ENCODE results near the gene POMT1.

The POMT1 gene

GRCh38 chr9:131557855-131558548, 55.3 kb downstream of the POMT1 start:
- H3K9me3 ChIP-seq (ENCODE audit: insufficient read depth, low read length), result no peaks in the 10 kb centered on the region; the same call in 1 of the 2 replicates
- no peaks in the 10 kb centered on the region for H3K36me3 ChIP-seq (replicated peaks; ENCODE audit: low read depth, low read length)
- no peaks in the 10 kb centered on the region for H3K4me1 ChIP-seq (ENCODE audit: low read length)
- no peaks in the 10 kb centered on the region for H4K20me1 ChIP-seq (ENCODE audit: insufficient read depth, low read length)
- H3K4me3 ChIP-seq (ENCODE audit: low read length), result no peak overlapping the region
- H3K79me2 ChIP-seq (ENCODE audit: low read length), result no peaks in the 10 kb centered on the region
- no peak overlapping the region for H3K4me2 ChIP-seq (ENCODE audit: low read length)
- no peak overlapping the region for H3K9ac ChIP-seq (ENCODE audit: low read length)
- no peak overlapping the region for H3K27ac ChIP-seq (ENCODE audit: low read length)
- H2AFZ ChIP-seq (ENCODE audit: low read depth, low read length), result no peak overlapping the region
- H3K27me3 ChIP-seq (ENCODE audit: low read depth, low read length), result no peaks in the 10 kb centered on the region
- TF ChIP-seq, protein P1, sequence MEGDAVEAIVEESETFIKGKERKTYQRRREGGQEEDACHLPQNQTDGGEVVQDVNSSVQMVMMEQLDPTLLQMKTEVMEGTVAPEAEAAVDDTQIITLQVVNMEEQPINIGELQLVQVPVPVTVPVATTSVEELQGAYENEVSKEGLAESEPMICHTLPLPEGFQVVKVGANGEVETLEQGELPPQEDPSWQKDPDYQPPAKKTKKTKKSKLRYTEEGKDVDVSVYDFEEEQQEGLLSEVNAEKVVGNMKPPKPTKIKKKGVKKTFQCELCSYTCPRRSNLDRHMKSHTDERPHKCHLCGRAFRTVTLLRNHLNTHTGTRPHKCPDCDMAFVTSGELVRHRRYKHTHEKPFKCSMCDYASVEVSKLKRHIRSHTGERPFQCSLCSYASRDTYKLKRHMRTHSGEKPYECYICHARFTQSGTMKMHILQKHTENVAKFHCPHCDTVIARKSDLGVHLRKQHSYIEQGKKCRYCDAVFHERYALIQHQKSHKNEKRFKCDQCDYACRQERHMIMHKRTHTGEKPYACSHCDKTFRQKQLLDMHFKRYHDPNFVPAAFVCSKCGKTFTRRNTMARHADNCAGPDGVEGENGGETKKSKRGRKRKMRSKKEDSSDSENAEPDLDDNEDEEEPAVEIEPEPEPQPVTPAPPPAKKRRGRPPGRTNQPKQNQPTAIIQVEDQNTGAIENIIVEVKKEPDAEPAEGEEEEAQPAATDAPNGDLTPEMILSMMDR (IDR thresholded peaks at IDR 0.05; ENCODE audit: low read depth, low read length), result no peak
- TF ChIP-seq EZH2phosphoT487 (IDR thresholded peaks at IDR 0.05; ENCODE audit: low read depth), result no peak

- TF ChIP-seq EZH2phosphoT487 (IDR thresholded peaks at IDR 0.05; ENCODE audit: low read depth), result no peak
- TF ChIP-seq, protein P1 (IDR thresholded peaks at IDR 0.05; ENCODE audit: low read depth, low read length), result 0 out of 2 replicates have a peak, but pooled peaks have one; percentile 13
- Histone ChIP-seq H3K4me3 (ENCODE audit: low read length) (no peak overlapping the region), H3K4me1 (ENCODE audit: low read length) (no peaks in the 10 kb centered on the region), H3K9me3 (ENCODE audit: insufficient read depth, low read length) (no peaks in the 10 kb centered on the region; the same call in 1 of the 2 replicates), H4K20me1 (ENCODE audit: insufficient read depth, low read length) (no peaks in the 10 kb centered on the region), H3K27ac (ENCODE audit: low read length) (no peak overlapping the region), H3K27me3 (ENCODE audit: low read depth, low read length) (no peaks in the 10 kb centered on the region), H2AFZ (ENCODE audit: low read depth, low read length) (no peak overlapping the region), H3K79me2 (ENCODE audit: low read length) (no peaks in the 10 kb centered on the region), H3K9ac (ENCODE audit: low read length) (no peak overlapping the region), H3K4me2 (ENCODE audit: low read length) (no peak overlapping the region), H3K36me3 (replicated peaks; ENCODE audit: low read depth, low read length) (no peaks in the 10 kb centered on the region)
These were observed 56.8 kb downstream of the POMT1 start for GRCh38 chr9:131559421-131560000.

DNA sequence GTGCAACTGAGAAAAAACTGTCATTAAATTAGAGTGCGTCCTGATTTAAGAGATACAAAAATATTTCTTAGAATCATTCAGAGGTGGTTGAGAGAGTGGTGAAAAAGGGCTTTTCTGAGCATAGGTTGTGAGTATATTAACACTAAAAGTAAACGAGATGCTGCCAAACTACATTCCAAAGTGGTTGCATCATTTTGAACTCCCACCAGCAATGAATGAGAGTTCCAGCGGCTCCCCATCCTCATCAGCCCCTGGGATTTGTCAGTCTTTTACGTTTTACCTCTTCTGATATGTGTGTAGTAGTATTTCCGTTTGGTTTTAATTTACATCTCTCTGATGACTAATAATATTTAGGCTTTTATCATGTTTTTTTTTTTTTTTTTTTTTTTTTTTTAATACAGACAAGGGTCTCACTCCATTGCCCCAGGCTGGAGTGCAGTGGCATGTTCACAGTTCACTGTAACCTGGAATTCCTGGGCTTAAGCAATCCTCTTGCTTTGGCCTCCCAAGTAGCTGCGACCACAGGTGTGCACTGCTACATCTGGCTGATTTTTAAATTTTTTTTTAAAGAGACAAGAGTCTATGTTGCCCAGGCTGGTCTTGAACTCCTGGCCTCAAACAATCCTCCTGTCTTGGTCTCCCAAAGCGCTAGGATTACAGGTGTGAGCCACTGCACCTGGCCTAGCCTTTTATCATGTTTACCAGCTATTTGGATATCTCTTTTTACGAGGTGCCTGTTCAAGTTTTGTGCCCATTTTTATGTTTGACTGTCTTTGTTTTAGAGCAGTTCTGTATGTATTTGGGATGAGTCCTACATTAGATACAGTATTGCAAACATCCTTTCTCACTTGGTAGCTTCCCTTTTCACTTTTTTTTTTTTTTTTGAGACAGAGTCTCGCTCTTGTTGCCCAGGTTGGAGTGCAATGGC, 59.6 kb downstream of the POMT1 start:
- H4K20me1 ChIP-seq (ENCODE audit: insufficient read depth, low read length), result no peaks in the 10 kb centered on the region
- no peak overlapping the region for H2AFZ ChIP-seq (ENCODE audit: low read depth, low read length)
- TF ChIP-seq, protein P1 (IDR thresholded peaks at IDR 0.05; ENCODE audit: low read depth, low read length), result no peak
- TF ChIP-seq EZH2phosphoT487 (IDR thresholded peaks at IDR 0.05; ENCODE audit: low read depth), result no peak
- no peak overlapping the region for H3K9ac ChIP-seq (ENCODE audit: low read length)
- no peaks in the 10 kb centered on the region; the same call in 1 of the 2 replicates for H3K9me3 ChIP-seq (ENCODE audit: insufficient read depth, low read length)
- no peaks in the 10 kb centered on the region for H3K4me1 ChIP-seq (ENCODE audit: low read length)
- H3K27ac ChIP-seq (ENCODE audit: low read length), result no peak overlapping the region
- H3K79me2 ChIP-seq (ENCODE audit: low read length), result no peaks in the 10 kb centered on the region
- H3K27me3 ChIP-seq (ENCODE audit: low read depth, low read length), result no peaks in the 10 kb centered on the region
- H3K4me3 ChIP-seq (ENCODE audit: low read length), result no peak overlapping the region
- H3K4me2 ChIP-seq (ENCODE audit: low read length), result no peak overlapping the region
- peaks cover 7% of the 10 kb centered on the region for H3K36me3 ChIP-seq (replicated peaks; ENCODE audit: low read depth, low read length)

DNA sequence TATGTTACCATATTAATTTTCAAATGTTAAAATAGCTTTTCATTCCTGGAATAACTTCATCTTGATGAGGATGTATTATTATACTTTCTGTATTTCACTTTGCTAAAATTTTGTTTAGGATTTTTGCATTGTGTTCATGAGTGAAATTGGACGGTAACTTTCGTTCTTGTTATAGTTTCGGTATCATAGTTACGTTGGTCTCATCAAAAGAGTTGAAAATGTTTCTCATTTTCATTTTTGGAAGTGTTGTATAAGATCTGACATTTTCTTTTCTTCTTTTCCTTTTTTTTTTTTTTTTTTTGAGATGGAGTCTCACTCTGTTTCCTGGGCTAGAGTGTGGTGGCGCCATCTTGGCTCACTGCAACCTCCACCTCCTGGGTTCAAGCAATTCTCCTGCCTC, 62.7 kb downstream of the POMT1 start:
- no peak overlapping the region for H2AFZ ChIP-seq (ENCODE audit: low read depth, low read length)
- no peaks in the 10 kb centered on the region for H4K20me1 ChIP-seq (ENCODE audit: insufficient read depth, low read length)
- no peaks in the 10 kb centered on the region for H3K79me2 ChIP-seq (ENCODE audit: low read length)
- no peak overlapping the region for H3K4me3 ChIP-seq (ENCODE audit: low read length)
- TF ChIP-seq, protein P1 (IDR thresholded peaks at IDR 0.05; ENCODE audit: low read depth, low read length), result no peak
- TF ChIP-seq EZH2phosphoT487 (IDR thresholded peaks at IDR 0.05; ENCODE audit: low read depth), result no peak
- no peak overlapping the region for H3K9ac ChIP-seq (ENCODE audit: low read length)
- no peak overlapping the region for H3K4me2 ChIP-seq (ENCODE audit: low read length)
- no peaks in the 10 kb centered on the region; the same call in 1 of the 2 replicates for H3K9me3 ChIP-seq (ENCODE audit: insufficient read depth, low read length)
- H3K36me3 ChIP-seq (replicated peaks; ENCODE audit: low read depth, low read length), result peaks cover 20% of the 10 kb centered on the region
- H3K27me3 ChIP-seq (ENCODE audit: low read depth, low read length), result no peaks in the 10 kb centered on the region
- no peaks in the 10 kb centered on the region for H3K4me1 ChIP-seq (ENCODE audit: low read length)
- H3K27ac ChIP-seq (ENCODE audit: low read length), result no peak overlapping the region
